Measurements from ENCODE around the gene DHX40. TPM values are rescaled to one million over a fixed set of nuclear protein-coding genes. Genes with fewer than 3 reads are reported as not detected.

Gene DHX40
- total and polyA plus RNA-seq, 2 of the 8 experiments (the other 6 are each of a cell fraction or from before 2014, with no cell fraction given) = 13.5 to 28.3 TPM

DNA sequence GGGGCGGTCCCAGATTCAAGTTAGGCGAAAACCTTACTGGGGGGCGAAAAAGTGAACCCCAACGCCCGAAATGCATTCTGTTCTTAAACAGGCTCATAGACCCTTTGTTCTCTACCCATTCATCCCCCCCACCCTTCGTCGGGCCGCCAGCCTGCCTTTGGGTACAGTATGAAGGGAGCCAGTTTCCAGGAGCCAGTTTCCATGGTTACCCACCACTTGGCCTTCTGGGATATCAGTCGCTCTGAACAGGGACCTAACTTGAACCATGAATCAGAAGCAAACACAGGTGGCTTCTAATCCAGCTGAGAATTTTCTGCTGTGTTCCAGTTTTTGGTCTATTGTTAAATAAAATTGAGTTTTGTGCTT is 532 bp downstream of the DHX40 start:
- no peak overlapping the region for H2AK5ac ChIP-seq (ENCODE audit: low read depth, low read length)
- H3K9me3 ChIP-seq (ENCODE audit: insufficient read depth in 2 of 2, low read depth in 1 of 2, low read length in 1 of 2) = peaks cover 7 to 11% of the 10 kb centered on the region in 2 experiments
- H4K20me1 ChIP-seq (replicated peaks in 1 of 2; ENCODE audit: control insufficient read depth in 1 of 2, insufficient read depth in 2 of 2, low read length in 2 of 2) = peaks cover 0 to 3% of the 10 kb centered on the region in 2 experiments
- FAIRE-seq = peak; percentile 7
- H3K4me2 ChIP-seq (ENCODE audit: insufficient read depth in 1 of 2, low read depth in 2 of 2, low read length in 2 of 2) = peak overlapping the region; percentile 69 to 76
- peak overlapping the region; percentile 15; the same call in 1 of the 2 replicates for H2BK5ac ChIP-seq (ENCODE audit: low read depth, low read length)
- peaks cover 0 to 20% of the 10 kb centered on the region in 2 experiments; a peak in 3 of 4 replicates for H3K79me2 ChIP-seq (ENCODE audit: control insufficient read depth in 1 of 2, insufficient read depth in 2 of 2, low read length in 2 of 2)
- ChIA-PET POLR2A (ENCODE audit: partially characterized antibody) (interaction anchor here (1.0 kb wide), 1 partner anchor 54 kb away, joined by 6 read pairs; the partner anchor contains the start of gene CLTC), CTCF (ENCODE audit: partially characterized antibody) (no interaction called here)
- 0 out of 2 replicates have a peak, but pooled peaks cover 4% of the 10 kb centered on the region for H3K23me2 ChIP-seq (ENCODE audit: low read depth, low read length)
- no peak overlapping the region for H4K91ac ChIP-seq (replicated peaks; ENCODE audit: insufficient read length, low read length)
- peak overlapping the region; percentile 82; the same call in 1 of the 2 replicates for H2BK12ac ChIP-seq (ENCODE audit: low read depth, low read length)
- peak overlapping the region; percentile 86 for H3K27ac ChIP-seq (ENCODE audit: low read depth, low read length)
- H3K4ac ChIP-seq (replicated peaks; ENCODE audit: insufficient read length, low read depth, low read length) = no peak overlapping the region
- H3K79me1 ChIP-seq (ENCODE audit: low read depth, low read length) = no peaks in the 10 kb centered on the region; the same call in 1 of the 2 replicates
- peak overlapping the region; percentile 98; the same call in 1 of the 2 replicates for H4K8ac ChIP-seq (ENCODE audit: extremely low read depth, insufficient read depth, low read length)
- peak in 1 of 2 experiments; percentile 83; a peak in 2 of 4 replicates for TF ChIP-seq SIN3A (conservative IDR thresholded peaks at IDR 0.05 in 1 of 2, IDR thresholded peaks at IDR 0.05 in 1 of 2; ENCODE audit: low read depth in 1 of 2, low read length in 2 of 2)
- no peak for TF ChIP-seq EP300 (IDR thresholded peaks at IDR 0.05; ENCODE audit: borderline replicate concordance in 1 of 2, low read depth in 2 of 2, low read length in 2 of 2)
- peak; percentile 15 for TF ChIP-seq SAP30 (IDR thresholded peaks at IDR 0.05; ENCODE audit: insufficient read depth, insufficient replicate concordance, low read length)
- 0 out of 2 replicates have a peak, but pooled peaks have one; percentile 19 for TF ChIP-seq PHF8 (conservative IDR thresholded peaks at IDR 0.05; ENCODE audit: low read depth, low read length)
- TF ChIP-seq, protein P1, sequence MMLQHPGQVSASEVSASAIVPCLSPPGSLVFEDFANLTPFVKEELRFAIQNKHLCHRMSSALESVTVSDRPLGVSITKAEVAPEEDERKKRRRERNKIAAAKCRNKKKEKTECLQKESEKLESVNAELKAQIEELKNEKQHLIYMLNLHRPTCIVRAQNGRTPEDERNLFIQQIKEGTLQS (IDR thresholded peaks at IDR 0.05; ENCODE audit: insufficient read depth, low read depth, low read length) = no peak
- TF ChIP-seq E2F6 (IDR thresholded peaks at IDR 0.05) = no peak
- TF ChIP-seq POLR2A (IDR thresholded peaks at IDR 0.05; ENCODE audit: control extremely low read depth in 1 of 2, low read depth in 2 of 2, low read length in 2 of 2) = peak in 1 of 2 experiments; percentile 10; a peak in 1 of 3 replicates
- no peak overlapping the region for H2BK120ac ChIP-seq (replicated peaks; ENCODE audit: low read depth, low read length)
- H2AFZ ChIP-seq (ENCODE audit: low read length) = peak overlapping the region; percentile 96; the same call in 1 of the 2 replicates
- H4K5ac ChIP-seq (ENCODE audit: insufficient read length, low read depth, low read length) = no peak overlapping the region
- H3K14ac ChIP-seq (ENCODE audit: insufficient read length) = no peak overlapping the region
- WGBS, 2 experiments (ENCODE audit: extremely low coverage in 1 of 2, insufficient coverage in 1 of 2, insufficient read length in 1 of 2, insufficient replicate concordance in 2 of 2, low coverage in 1 of 2, low lambda C conversion rate in 2 of 2, missing lambda C conversion rate in 1 of 2) = 4% methylated on average over 9 of the region's 9 CpGs; no CpG with 5 or more reads in 1 of the 2 experiments
- H2BK15ac ChIP-seq (ENCODE audit: low read length) = no peak overlapping the region
- H3K4me1 ChIP-seq (replicated peaks in 1 of 4; ENCODE audit: control insufficient read depth in 3 of 4, insufficient read depth in 4 of 4, low read length in 3 of 4) = peaks cover 0 to 2% (median 0%) of the 10 kb centered on the region in 4 experiments; a peak in 2 of 7 replicates
- H3K9ac ChIP-seq (replicated peaks in 1 of 4; ENCODE audit: extremely low read depth in 1 of 4, low read depth in 3 of 4, low read length in 3 of 4) = peak overlapping the region; percentile 54 to 87 (median 78)
- peak in 1 of 2 experiments; percentile 67 for DNase-seq (ENCODE audit: low read depth in 1 of 2, low spot score in 2 of 2)
- H3K23ac ChIP-seq (ENCODE audit: insufficient read length) = no peak overlapping the region
- peaks cover 0 to 8% (median 3%) of the 10 kb centered on the region in 4 experiments; a peak in 2 of 8 replicates for H3K36me3 ChIP-seq (ENCODE audit: control insufficient read depth in 2 of 4, insufficient read depth in 4 of 4, low read length in 3 of 4)
- H2BK20ac ChIP-seq (ENCODE audit: low read length) = no peak overlapping the region
- H3K27me3 ChIP-seq (replicated peaks in 1 of 4; ENCODE audit: control insufficient read depth in 3 of 4, extremely low read depth in 1 of 4, insufficient read depth in 3 of 4, low read length in 3 of 4) = peaks cover 7 to 13% (median 11%) of the 10 kb centered on the region in 4 experiments
- H3K56ac ChIP-seq (replicated peaks; ENCODE audit: insufficient read length, low read depth, low read length) = no peak overlapping the region
- no peak overlapping the region for H3K18ac ChIP-seq (ENCODE audit: extremely low read depth, low read length)
- peak overlapping the region; percentile 83 to 99 (median 98) for H3K4me3 ChIP-seq (ENCODE audit: extremely low read depth in 1 of 4, insufficient read depth in 2 of 4, low read depth in 3 of 4, low read length in 4 of 4)
